ENCODE results near the gene PHOX2A.
A peak's percentile ranks its signal among the peaks of the same experiment; 100 is the strongest.
"Not testable (repeated sequence)": the region's sequence is repeated elsewhere in the genome, so short reads cannot be mapped to it uniquely, and the experiment has no call there.

PHOX2A gene

GRCh38 chr11:72244060-72244360 lies at the start of gene PHOX2A:
Gene PHOX2A (minus strand): TSS chr11:72244176. CDS start chr11:72244004, 172 bp downstream.
- H3K4me3 ChIP-seq (ENCODE audit: control insufficient read depth, low read depth, low read length): no peak within 1 kb of the TSS
- no peak for TF ChIP-seq CTCF (conservative IDR thresholded peaks at IDR 0.05; ENCODE audit: control insufficient read depth, insufficient read depth, low read depth, low read length)
- no peak for DNase-seq (ENCODE audit: low read depth)

GRCh38 chr11:72293391-72293790 lies 49.4 kb upstream of the PHOX2A start:
- no peak for TF ChIP-seq CTCF (conservative IDR thresholded peaks at IDR 0.05; ENCODE audit: control insufficient read depth, insufficient read depth, low read depth, low read length)
- DNase-seq (ENCODE audit: low read depth): no peak
- H3K4me3 ChIP-seq (ENCODE audit: control insufficient read depth, low read depth, low read length): no peak overlapping the region

GRCh38 chr11:72292106-72292785 lies 48.3 kb upstream of the PHOX2A start:
- no peak overlapping the region for H3K4me3 ChIP-seq (ENCODE audit: control insufficient read depth, low read depth, low read length)
- no peak for DNase-seq (ENCODE audit: low read depth)
- TF ChIP-seq CTCF (conservative IDR thresholded peaks at IDR 0.05; ENCODE audit: control insufficient read depth, insufficient read depth, low read depth, low read length): no peak

GRCh38 chr11:72290741-72291140 lies 46.8 kb upstream of the PHOX2A start:
- not testable (repeated sequence) for H3K4me3 ChIP-seq (ENCODE audit: control insufficient read depth, low read depth, low read length)
- peak; percentile 57 for DNase-seq (ENCODE audit: low read depth)
- peak; percentile 64 for TF ChIP-seq CTCF (conservative IDR thresholded peaks at IDR 0.05; ENCODE audit: control insufficient read depth, insufficient read depth, low read depth, low read length)

GRCh38 chr11:72287293-72287692 lies 43.3 kb upstream of the PHOX2A start:
- DNase-seq (ENCODE audit: low read depth): no peak
- no peak for TF ChIP-seq CTCF (conservative IDR thresholded peaks at IDR 0.05; ENCODE audit: control insufficient read depth, insufficient read depth, low read depth, low read length)
- no peak overlapping the region for H3K4me3 ChIP-seq (ENCODE audit: control insufficient read depth, low read depth, low read length)

- no peak overlapping the region for H3K4me3 ChIP-seq (ENCODE audit: control insufficient read depth, low read depth, low read length)
- DNase-seq (ENCODE audit: low read depth): no peak
- no peak for TF ChIP-seq CTCF (conservative IDR thresholded peaks at IDR 0.05; ENCODE audit: control insufficient read depth, insufficient read depth, low read depth, low read length)
These were observed 40.0 kb upstream of the PHOX2A start for GRCh38 chr11:72283947-72284346.
